HCT116 (cell line): ENCODE data around the gene TESK1. TPM values are rescaled to one million over a fixed set of nuclear protein-coding genes. Genes with fewer than 3 reads are reported as not detected.

Source experiments
- CEBPB ChIP-seq: IDR thresholded peaks from 2 replicates; pipeline ENCODE4 v1.6.1; 2012; ENCODE audit warnings: low read depth
- EGR1 ChIP-seq: IDR thresholded peaks from 2 replicates; pipeline ENCODE4 v1.6.1; 2012; ENCODE audit warnings: low read depth
- EZH2 ChIP-seq: fragments of 200-600 bp; sonication (generic); IDR thresholded peaks from 2 replicates; pipeline ENCODE4 v1.6.1; 2017; ENCODE audit warnings: antibody characterized with exemption, mixed run types
- EZH2phosphoT487 ChIP-seq: fragments of 200-600 bp; IDR thresholded peaks from 2 replicates; pipeline ENCODE4 v1.6.1; 2018; ENCODE audit warnings: antibody characterized with exemption, borderline replicate concordance
- FOSL1 ChIP-seq: IDR thresholded peaks from 2 replicates; pipeline ENCODE4 v1.6.1; 2012; ENCODE audit warnings: low read depth
- POLR2A ChIP-seq: IDR thresholded peaks from 2 replicates; pipeline ENCODE4 v1.7.0; 2011; ENCODE audit warnings: borderline replicate concordance; ENCODE audit not compliant: insufficient read depth, insufficient read length; ENCODE audit errors: extremely low read depth
- POLR2AphosphoS5 ChIP-seq: IDR thresholded peaks from 2 replicates; pipeline ENCODE4 v1.6.1; 2011; ENCODE audit warnings: mild to moderate bottlenecking, low read depth, low read length, moderate library complexity
- RAD21 ChIP-seq: IDR thresholded peaks from 2 replicates; pipeline ENCODE4 v1.6.1; 2012; ENCODE audit warnings: low read depth, mild to moderate bottlenecking
- SP1 ChIP-seq: IDR thresholded peaks from 2 replicates; pipeline ENCODE4 v1.6.1; 2012; ENCODE audit warnings: low read depth
- total RNA-seq: library from RNA; stranded (reverse); gene quantifications from one replicate; pipeline ENCODE4 v1.2.1, GENCODE V29; 2021; ENCODE audit not compliant: unreplicated experiment
- TF ChIP-seq, protein P1 (sequence below): IDR thresholded peaks from 2 replicates; pipeline ENCODE4 v1.6.1; 2012; ENCODE audit warnings: low read depth
- TF ChIP-seq, protein P2 (sequence below): IDR thresholded peaks from 2 replicates; pipeline ENCODE4 v1.6.1; 2012
- TF ChIP-seq, protein P3 (sequence below): IDR thresholded peaks from 2 replicates; pipeline ENCODE4 v1.6.1; 2012
- TF ChIP-seq, protein P4 (sequence below): IDR thresholded peaks from 2 replicates; pipeline ENCODE4 v1.6.1; 2011; ENCODE audit warnings: mild to moderate bottlenecking, low read length, moderate library complexity; ENCODE audit not compliant: insufficient replicate concordance; ENCODE audit errors: extremely low read depth

TESK1 gene
- total RNA-seq, 1 experiment from 2014 or later, result 26.6 TPM

DNA sequence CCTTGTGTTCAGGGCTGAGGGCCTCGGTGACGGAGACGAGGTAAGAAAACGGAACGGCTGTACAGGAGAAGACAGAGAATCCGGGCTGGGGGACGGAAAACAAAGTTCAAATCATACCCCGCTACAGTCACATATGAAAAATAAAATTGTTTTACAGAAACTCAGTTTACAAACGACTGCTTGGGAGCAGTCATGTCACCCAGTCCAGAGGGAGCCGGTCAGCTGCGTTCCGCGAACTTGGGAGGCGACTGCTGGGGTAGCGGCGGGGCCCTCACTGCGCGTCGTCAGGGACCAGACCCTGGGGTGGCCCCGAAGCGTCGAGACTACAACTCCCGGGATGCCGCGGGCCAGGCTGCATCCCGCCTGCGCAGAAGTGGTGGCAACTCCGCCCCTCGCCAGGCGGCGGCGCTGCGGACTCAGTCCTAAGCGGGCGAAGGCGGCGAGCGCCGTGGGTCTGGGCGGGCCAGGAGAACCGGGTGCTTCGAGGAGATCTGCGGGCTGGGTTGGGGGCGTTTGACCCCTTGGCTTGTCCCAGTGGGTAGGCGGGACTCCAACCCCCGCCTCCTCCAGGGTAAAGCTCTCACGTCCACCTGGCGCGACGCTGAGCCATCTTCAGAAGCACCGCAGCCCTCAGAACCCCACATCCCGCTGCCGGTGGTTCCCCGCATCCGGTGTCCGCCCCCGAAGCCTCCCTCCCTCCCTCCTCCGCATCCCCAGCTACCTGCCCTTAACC is 41.6 kb downstream of the TESK1 start (continued):
- TF ChIP-seq, protein P1, sequence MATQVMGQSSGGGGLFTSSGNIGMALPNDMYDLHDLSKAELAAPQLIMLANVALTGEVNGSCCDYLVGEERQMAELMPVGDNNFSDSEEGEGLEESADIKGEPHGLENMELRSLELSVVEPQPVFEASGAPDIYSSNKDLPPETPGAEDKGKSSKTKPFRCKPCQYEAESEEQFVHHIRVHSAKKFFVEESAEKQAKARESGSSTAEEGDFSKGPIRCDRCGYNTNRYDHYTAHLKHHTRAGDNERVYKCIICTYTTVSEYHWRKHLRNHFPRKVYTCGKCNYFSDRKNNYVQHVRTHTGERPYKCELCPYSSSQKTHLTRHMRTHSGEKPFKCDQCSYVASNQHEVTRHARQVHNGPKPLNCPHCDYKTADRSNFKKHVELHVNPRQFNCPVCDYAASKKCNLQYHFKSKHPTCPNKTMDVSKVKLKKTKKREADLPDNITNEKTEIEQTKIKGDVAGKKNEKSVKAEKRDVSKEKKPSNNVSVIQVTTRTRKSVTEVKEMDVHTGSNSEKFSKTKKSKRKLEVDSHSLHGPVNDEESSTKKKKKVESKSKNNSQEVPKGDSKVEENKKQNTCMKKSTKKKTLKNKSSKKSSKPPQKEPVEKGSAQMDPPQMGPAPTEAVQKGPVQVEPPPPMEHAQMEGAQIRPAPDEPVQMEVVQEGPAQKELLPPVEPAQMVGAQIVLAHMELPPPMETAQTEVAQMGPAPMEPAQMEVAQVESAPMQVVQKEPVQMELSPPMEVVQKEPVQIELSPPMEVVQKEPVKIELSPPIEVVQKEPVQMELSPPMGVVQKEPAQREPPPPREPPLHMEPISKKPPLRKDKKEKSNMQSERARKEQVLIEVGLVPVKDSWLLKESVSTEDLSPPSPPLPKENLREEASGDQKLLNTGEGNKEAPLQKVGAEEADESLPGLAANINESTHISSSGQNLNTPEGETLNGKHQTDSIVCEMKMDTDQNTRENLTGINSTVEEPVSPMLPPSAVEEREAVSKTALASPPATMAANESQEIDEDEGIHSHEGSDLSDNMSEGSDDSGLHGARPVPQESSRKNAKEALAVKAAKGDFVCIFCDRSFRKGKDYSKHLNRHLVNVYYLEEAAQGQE, result no peak
- peak; percentile 8; the same call in 1 of the 2 replicates for TF ChIP-seq SP1
- no peak for TF ChIP-seq CEBPB
- no peak for TF ChIP-seq EZH2
- TF ChIP-seq, protein P2, sequence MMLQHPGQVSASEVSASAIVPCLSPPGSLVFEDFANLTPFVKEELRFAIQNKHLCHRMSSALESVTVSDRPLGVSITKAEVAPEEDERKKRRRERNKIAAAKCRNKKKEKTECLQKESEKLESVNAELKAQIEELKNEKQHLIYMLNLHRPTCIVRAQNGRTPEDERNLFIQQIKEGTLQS, result no peak
- no peak for TF ChIP-seq POLR2A
- TF ChIP-seq, protein P3, sequence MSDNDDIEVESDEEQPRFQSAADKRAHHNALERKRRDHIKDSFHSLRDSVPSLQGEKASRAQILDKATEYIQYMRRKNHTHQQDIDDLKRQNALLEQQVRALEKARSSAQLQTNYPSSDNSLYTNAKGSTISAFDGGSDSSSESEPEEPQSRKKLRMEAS, result peak; percentile 46; the same call in 1 of the 2 replicates
- TF ChIP-seq EZH2phosphoT487, result no peak
- TF ChIP-seq, protein P4, sequence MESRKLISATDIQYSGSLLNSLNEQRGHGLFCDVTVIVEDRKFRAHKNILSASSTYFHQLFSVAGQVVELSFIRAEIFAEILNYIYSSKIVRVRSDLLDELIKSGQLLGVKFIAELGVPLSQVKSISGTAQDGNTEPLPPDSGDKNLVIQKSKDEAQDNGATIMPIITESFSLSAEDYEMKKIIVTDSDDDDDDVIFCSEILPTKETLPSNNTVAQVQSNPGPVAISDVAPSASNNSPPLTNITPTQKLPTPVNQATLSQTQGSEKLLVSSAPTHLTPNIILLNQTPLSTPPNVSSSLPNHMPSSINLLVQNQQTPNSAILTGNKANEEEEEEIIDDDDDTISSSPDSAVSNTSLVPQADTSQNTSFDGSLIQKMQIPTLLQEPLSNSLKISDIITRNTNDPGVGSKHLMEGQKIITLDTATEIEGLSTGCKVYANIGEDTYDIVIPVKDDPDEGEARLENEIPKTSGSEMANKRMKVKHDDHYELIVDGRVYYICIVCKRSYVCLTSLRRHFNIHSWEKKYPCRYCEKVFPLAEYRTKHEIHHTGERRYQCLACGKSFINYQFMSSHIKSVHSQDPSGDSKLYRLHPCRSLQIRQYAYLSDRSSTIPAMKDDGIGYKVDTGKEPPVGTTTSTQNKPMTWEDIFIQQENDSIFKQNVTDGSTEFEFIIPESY, result no peak
- peak; percentile 67 for TF ChIP-seq POLR2AphosphoS5
- TF ChIP-seq RAD21, result peak; percentile 93
- no peak for TF ChIP-seq FOSL1
- peak; percentile 1; the same call in 1 of the 2 replicates for TF ChIP-seq EGR1
- TF ChIP-seq, all 23 proteins: peak for 10
